ENCODE data around the gene ARFGEF3. TPM values are rescaled to one million over a fixed set of nuclear protein-coding genes. Genes with fewer than 3 reads are reported as not detected.

The ARFGEF3 gene
- total and polyA plus RNA-seq, 4 donors: 4.7 to 28.1 (median 14.0) TPM

GRCh38 chr6:138382498-138383265 lies 220.9 kb downstream of the ARFGEF3 start:
- H3K36me3 ChIP-seq (ENCODE audit: control insufficient read depth in 4 of 4, insufficient read depth in 4 of 4, low read length in 4 of 4): no peaks in the 10 kb centered on the region
- H3K27ac ChIP-seq (ENCODE audit: low read depth in 1 of 2, low read length in 1 of 2): no peak overlapping the region
- H3K4me3 ChIP-seq: no peak overlapping the region
- H3K4me1 ChIP-seq (ENCODE audit: control insufficient read depth in 5 of 5, insufficient read depth in 5 of 5, low read length in 5 of 5): peaks cover 0 to 2% (median 0%) of the 10 kb centered on the region in 5 donors
- ATAC-seq (ENCODE audit: insufficient read depth, low FRiP score) (no peak), DNase-seq (peak in 2 of 3 donors; percentile 9 to 24)
- no peak overlapping the region for H3K9ac ChIP-seq (ENCODE audit: insufficient read depth in 1 of 2, low read length in 2 of 2)
- H3K27me3 ChIP-seq (ENCODE audit: control insufficient read depth in 3 of 3, insufficient read depth in 3 of 3, low read length in 2 of 3): no peaks in the 10 kb centered on the region
- H3K9me3 ChIP-seq (ENCODE audit: control insufficient read depth in 4 of 4, insufficient read depth in 3 of 4, low read length in 3 of 4): no peaks in the 10 kb centered on the region
- 67 to 72% methylated on average over 8 of the region's 8 CpGs for WGBS, 2 donors
- TF ChIP-seq CTCF (IDR thresholded peaks at IDR 0.05; ENCODE audit: control extremely low read depth, extremely low read depth): no peak

GRCh38 chr6:138383776-138384175 lies 222.0 kb downstream of the ARFGEF3 start:
- ATAC-seq (ENCODE audit: insufficient read depth, low FRiP score) (no peak), DNase-seq (no peak)
- H3K9ac ChIP-seq (ENCODE audit: insufficient read depth in 1 of 2, low read length in 2 of 2): no peak overlapping the region
- H3K4me1 ChIP-seq (ENCODE audit: control insufficient read depth in 5 of 5, insufficient read depth in 5 of 5, low read length in 5 of 5): no peaks in the 10 kb centered on the region
- H3K4me3 ChIP-seq: no peak overlapping the region
- H3K36me3 ChIP-seq (ENCODE audit: control insufficient read depth in 4 of 4, insufficient read depth in 4 of 4, low read length in 4 of 4): no peaks in the 10 kb centered on the region
- TF ChIP-seq CTCF (IDR thresholded peaks at IDR 0.05; ENCODE audit: control extremely low read depth, extremely low read depth): no peak
- H3K27me3 ChIP-seq (ENCODE audit: control insufficient read depth in 3 of 3, insufficient read depth in 3 of 3, low read length in 2 of 3): no peaks in the 10 kb centered on the region
- 75 to 87% methylated on average over 3 of the region's 3 CpGs for WGBS, 2 donors
- no peak overlapping the region for H3K27ac ChIP-seq (ENCODE audit: low read depth in 1 of 2, low read length in 1 of 2)
- no peaks in the 10 kb centered on the region for H3K9me3 ChIP-seq (ENCODE audit: control insufficient read depth in 4 of 4, insufficient read depth in 3 of 4, low read length in 3 of 4)

- 94 to 97% methylated on average over 3 of the region's 3 CpGs for WGBS, 2 donors
- no peak for DNase-seq
- Histone ChIP-seq H3K9me3 (ENCODE audit: control insufficient read depth in 4 of 4, insufficient read depth in 3 of 4, low read length in 3 of 4) (no peaks in the 10 kb centered on the region), H3K27ac (ENCODE audit: low read depth in 1 of 2, low read length in 1 of 2) (no peak overlapping the region), H3K36me3 (ENCODE audit: control insufficient read depth in 4 of 4, insufficient read depth in 4 of 4, low read length in 4 of 4) (no peaks in the 10 kb centered on the region), H3K4me3 (no peak overlapping the region), H3K9ac (ENCODE audit: insufficient read depth in 1 of 2, low read length in 2 of 2) (no peak overlapping the region), H3K4me1 (ENCODE audit: control insufficient read depth in 5 of 5, insufficient read depth in 5 of 5, low read length in 5 of 5) (no peaks in the 10 kb centered on the region), H3K27me3 (ENCODE audit: control insufficient read depth in 3 of 3, insufficient read depth in 3 of 3, low read length in 2 of 3) (no peaks in the 10 kb centered on the region)
- TF ChIP-seq CTCF (IDR thresholded peaks at IDR 0.05; ENCODE audit: control extremely low read depth, extremely low read depth): no peak
- ATAC-seq (ENCODE audit: insufficient read depth, low FRiP score): no peak
Measured at GRCh38 chr6:138386897-138387296, 225.2 kb downstream of the ARFGEF3 start.

Data from lung (tissue), 12 donors.